ENCODE measurements around the gene PSTK.

PSTK gene

DNA sequence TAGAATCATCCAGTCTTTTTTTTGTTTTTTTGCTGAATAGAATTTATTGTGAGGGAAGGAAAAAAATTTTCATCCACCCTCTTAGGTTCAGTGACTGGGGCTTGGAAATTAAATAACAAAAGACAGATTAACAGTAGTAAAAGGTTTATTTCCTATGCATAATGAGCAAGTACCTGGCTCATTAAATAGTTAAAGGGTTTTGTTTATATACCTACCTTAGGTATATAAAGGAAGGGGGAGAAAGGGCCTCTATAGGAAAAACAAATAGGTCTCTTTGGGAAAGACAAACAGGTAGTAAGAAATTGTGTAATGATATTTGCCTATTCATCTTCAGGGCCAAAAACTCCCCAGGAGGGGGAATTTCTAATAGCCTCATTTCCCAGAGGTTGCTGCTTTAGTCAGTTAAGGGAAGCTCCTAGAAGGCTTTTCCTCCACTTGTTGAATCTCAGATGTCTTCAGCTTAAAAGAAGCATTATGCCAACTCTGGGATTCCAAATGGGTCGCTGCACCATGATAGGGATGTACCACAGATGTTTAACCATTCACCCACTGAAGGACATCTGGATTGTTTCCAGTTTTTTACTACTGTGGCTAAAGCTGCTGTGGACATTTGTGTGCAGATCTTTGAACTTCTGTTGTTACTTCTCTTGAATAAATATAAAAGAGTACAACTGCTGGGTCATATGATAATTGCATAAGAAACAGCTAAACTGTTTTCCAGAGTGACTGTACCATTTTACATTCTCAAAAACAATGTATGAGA is 39.9 kb downstream of the PSTK start:
- DNase-seq = no peak

DNA sequence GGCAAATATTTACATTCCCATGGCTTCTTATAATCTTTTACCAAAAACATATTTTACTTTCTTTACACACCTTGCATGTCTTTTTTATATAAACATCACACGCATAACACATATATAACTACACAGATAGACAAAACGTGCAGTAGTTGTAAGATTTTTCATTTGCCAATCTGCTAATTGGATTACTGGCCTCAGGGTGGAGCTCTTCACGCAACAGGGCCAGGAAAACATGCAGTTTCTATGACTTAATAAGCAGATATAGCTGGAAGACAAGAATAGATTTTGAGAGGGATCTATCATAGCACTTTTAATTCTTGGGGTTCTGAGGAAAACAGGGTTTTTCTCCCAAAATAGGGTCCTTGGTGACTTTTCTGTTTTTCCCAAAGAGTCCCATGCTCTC is 41.3 kb downstream of the PSTK start:
- DNase-seq = no peak

DNA sequence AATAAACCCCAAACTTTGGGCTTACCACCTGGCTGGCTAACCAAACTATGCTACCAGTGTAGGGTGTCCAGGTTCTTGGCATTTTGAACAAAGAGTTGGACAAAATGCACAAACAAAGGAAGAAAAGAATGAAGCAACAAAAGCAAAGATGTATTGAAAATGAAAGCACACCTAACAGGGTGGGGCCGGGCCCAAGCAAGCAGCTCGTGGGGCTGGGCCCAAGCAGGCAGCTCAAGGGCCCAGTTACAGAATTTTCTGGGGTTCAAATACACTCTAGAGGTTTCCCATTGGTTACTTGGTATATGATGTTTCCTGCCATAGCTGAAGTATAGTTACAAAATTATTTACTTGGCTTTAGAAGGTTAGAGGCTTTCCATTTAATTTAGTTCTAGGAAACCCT is 44.3 kb downstream of the PSTK start:
- no peak for DNase-seq

DNA sequence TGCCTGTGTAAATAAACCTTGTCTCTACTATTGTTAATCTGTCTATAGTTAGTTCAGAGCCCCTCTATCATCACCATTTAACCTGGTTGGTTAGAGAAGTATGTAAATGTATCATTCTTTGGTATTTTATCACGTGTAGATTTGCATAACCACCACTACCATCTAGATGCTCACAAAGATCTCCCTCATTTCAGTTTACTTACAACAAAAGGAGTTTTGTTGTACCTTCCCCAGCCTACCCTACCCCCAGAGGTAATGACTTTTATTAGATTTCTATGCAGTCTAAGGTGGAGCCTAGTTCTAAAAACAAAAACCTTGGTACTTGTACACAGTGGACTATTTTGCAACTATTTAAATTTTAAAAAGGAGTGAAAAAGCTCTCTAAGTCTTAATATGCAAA is 46.1 kb downstream of the PSTK start:
- DNase-seq = no peak

DNA sequence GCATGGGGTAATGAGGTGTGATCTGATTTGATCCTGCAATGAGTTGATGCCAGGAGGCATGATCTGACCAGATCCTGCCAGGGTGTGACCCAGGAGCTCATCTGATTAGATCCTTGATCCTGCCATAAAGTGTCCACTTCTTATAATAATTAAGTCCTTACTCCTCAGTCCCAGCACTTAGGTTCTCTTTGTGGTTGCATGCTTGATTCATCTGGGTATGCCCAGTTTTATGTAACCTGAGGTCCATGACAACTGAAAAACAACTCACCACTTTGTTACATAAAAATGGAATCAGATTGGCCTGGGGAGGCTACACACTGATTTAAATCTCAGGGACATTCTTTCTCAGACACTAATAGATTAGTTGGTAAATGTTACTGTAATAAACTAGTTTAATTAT is 47.7 kb downstream of the PSTK start:
- DNase-seq = no peak

DNA sequence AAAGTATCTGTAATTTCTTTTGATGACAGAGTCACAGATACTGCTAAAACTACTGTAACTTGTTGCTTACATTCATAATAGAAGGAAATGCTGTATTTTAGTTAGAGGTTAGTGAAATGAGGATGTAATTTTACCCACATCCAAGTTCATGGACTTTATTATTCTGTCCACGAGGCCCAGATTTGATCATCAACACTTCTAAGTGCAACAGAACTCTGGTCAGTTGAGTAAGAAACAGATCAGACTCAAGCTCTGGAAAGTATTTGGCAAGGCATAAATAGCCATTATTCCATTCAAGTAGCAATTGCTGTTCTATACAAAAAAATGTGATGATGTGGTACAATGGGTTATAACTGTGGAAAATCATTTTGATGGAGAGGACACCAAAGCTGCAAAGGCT is 50.9 kb downstream of the PSTK start:
- DNase-seq = no peak

DNA sequence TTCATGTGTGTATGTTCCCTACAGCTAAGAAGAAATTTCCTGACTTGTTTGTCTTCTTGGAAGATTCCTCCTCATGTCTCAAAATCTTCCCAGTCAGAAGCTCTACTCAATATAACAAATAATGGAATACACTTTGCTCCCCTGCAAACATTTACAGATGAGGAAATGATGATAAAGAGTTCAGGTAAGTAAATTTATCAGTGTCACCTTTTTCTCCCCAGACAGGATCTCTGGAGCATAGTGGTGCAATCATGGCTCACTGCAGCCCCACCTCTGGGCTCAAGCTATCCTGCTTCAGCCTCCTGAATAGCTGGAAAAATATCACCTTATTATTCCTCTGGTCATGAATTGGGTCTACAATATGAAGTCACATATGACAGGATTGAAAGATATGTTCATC is 54.1 kb downstream of the PSTK start:
- no peak for DNase-seq

DNA sequence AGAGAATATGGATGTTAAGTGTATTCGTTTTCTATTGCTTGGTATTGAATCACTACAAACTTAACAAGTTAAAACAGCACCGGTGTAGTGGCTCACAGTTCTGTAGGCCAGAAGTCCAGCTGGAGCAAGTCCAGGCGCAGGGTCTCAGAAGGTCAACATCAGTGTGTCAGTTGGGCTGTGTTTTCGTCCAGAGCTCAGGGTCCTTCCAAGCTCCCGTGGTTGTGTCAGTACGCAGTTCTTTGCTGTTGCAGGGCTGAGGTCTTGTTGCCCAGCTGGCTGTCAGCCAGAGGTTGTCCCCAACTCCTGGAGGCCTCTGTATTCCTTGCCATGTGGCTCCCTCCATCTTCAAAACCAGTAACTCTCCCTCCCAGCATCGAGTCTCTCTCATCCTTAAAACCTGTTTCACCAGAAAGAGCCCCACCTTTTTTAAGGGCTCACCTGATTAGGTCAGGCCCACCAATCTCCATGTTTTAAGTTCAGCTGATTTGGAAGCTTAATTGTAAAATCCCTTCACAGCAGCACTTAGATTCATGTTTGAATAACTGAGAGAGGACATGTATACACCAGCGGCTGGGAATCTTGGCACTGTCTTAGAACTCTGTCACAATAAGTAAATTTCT is 55.4 kb downstream of the PSTK start:
- DNase-seq = no peak

DNA sequence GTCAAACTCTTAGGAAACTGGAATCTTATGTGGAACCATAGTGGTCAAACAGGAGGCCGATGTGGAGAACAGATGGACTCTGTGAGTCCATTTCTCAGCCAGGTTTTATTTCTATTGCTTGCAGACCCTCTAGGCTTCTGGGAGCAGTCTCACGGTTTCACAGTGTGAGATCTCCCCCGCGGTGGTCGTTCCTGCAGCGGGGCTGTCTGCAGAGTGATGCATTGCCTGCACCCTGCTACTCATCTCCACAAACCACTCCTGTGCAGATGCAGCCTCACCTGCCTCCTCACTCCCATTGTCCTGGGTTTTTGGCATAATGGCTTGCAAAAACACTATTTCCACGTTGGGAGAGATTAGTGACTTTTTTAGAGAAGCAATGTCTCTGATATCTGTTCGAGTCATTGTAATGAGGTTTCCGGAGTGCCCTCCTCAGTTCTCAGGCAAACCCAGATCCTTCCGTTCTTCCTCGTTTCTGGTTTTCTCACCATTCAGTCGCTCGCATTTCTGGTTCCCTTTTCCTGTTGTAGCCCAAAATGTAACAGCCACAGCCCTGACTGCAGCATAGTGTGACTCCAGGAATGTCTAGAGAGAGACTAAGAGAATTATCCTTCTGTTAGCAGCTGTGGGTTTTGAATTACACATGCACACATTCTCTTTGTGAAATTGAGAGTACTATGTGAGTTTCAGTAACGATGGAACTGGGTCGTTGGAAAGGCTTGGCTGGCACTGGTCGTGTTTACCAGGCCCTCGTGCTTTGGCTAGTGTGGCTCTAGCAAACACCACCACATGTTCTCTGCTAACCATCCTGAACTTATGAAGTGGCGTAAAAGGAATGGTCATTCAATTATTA is 58.8 kb downstream of the PSTK start:
- no peak for DNase-seq

DNA sequence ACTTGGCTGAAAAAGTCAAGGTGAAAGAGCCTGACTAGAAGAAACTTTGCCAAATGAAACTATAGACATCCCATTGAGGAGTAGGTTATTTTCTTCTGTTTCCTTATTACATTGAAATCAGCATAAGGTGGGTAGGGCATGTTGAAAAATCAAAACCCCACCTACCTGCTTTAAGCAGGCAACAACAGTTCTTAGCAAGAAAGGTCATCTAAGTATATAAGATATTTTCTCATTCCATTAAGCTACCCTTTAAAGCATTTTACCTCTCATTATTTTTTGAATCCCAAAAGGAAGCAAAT is 59.4 kb downstream of the PSTK start:
- no peak for DNase-seq
